HEK293 (cell line): Measurements from ENCODE around the gene HTT.

Experiments
- CTCF ChIA-PET: fragments of 350-600 bp; formaldehyde crosslinking; extraction: SDS; loops from one replicate; lab custom pipeline; 2021; ENCODE audit warnings: antibody characterized with exemption; lab: Yijun Ruan, JAX
- POLR2A ChIA-PET: fragments of 300-600 bp; formaldehyde crosslinking; extraction: SDS; loops from one replicate; lab custom pipeline; 2020; ENCODE audit warnings: antibody characterized with exemption, inconsistent platforms; lab: Yijun Ruan, JAX
- H3K27ac ChIP-seq: fragments of 200-500 bp; sonication (Bioruptor generic); 2 replicates; pipeline ENCODE4 v1.5.1; 2014; ENCODE audit warnings: low read depth, low read length, control low read depth, inconsistent platforms; ENCODE audit errors: extremely low read depth
- H3K36me3 ChIP-seq, 2 experiments: fragments of 200-500 bp in 1 of 2; sonication (Bioruptor generic) in 1 of 2; 1 replicate in 1 of 2; 2 replicates in 1 of 2; pipeline ENCODE4 v1.5.1; 2014 to 2017; ENCODE audit warnings: inconsistent platforms in 2 of 2, low read length in 2 of 2; ENCODE audit not compliant: control insufficient read depth in 2 of 2, insufficient read depth in 1 of 2
- H3K4me1 ChIP-seq: fragments of 200-500 bp; sonication (Bioruptor generic); 2 replicates; pipeline ENCODE4 v1.5.1; 2014; ENCODE audit warnings: mild to moderate bottlenecking, low read length, inconsistent platforms; ENCODE audit not compliant: control insufficient read depth, insufficient read depth
- H3K4me3 ChIP-seq: 2 replicates; pipeline ENCODE4 v1.5.1; 2011; ENCODE audit warnings: low read depth, mild to moderate bottlenecking, control low read depth, low read length, moderate library complexity
- H3K9me3 ChIP-seq: fragments of 200-500 bp; sonication (Bioruptor generic); 2 replicates; pipeline ENCODE4 v1.5.1; 2014; ENCODE audit warnings: low read depth, low read length, inconsistent platforms; ENCODE audit not compliant: control insufficient read depth, insufficient read depth
- AEBP2 ChIP-seq: fragments of 450-650 bp; formaldehyde crosslinking; IDR thresholded peaks from 2 replicates; pipeline ENCODE4 v1.5.1; 2016; ENCODE audit warnings: missing biosample characterization, missing genetic modification characterization, borderline replicate concordance
- ZBTB1 ChIP-seq: fragments of 450-650 bp; formaldehyde crosslinking; IDR thresholded peaks from 2 replicates; pipeline ENCODE4 v1.5.1; 2016; ENCODE audit warnings: missing biosample characterization, missing genetic modification characterization
- ZNF140 ChIP-seq: fragments of 450-650 bp; formaldehyde crosslinking; IDR thresholded peaks from 2 replicates; pipeline ENCODE4 v1.5.1; 2016; ENCODE audit warnings: missing biosample characterization, missing genetic modification characterization
- ZNF146 ChIP-seq: fragments of 450-650 bp; formaldehyde crosslinking; IDR thresholded peaks from 2 replicates; pipeline ENCODE4 v1.5.1; 2016; ENCODE audit warnings: missing biosample characterization, missing genetic modification characterization
- ZNF211 ChIP-seq: fragments of 450-650 bp; formaldehyde crosslinking; IDR thresholded peaks from 2 replicates; pipeline ENCODE4 v1.5.1; 2016; ENCODE audit warnings: low read depth, missing biosample characterization, missing genetic modification characterization
- ZNF248 ChIP-seq: fragments of 450-650 bp; formaldehyde crosslinking; IDR thresholded peaks from 2 replicates; pipeline ENCODE4 v1.5.1; 2017; ENCODE audit warnings: missing biosample characterization, missing genetic modification characterization
- ZNF26 ChIP-seq: fragments of 450-650 bp; formaldehyde crosslinking; IDR thresholded peaks from 2 replicates; pipeline ENCODE4 v1.5.1; 2016; ENCODE audit warnings: missing biosample characterization, missing genetic modification characterization
- ZNF266 ChIP-seq: fragments of 450-650 bp; formaldehyde crosslinking; IDR thresholded peaks from 2 replicates; pipeline ENCODE4 v1.5.1; 2016; ENCODE audit warnings: missing biosample characterization, missing genetic modification characterization, low read depth
- ZNF366 ChIP-seq: fragments of 450-650 bp; formaldehyde crosslinking; conservative IDR thresholded peaks from 2 replicates; pipeline ENCODE4 v1.5.1; 2016; ENCODE audit warnings: missing biosample characterization, missing genetic modification characterization
- ZNF585B ChIP-seq: fragments of 450-650 bp; formaldehyde crosslinking; IDR thresholded peaks from 2 replicates; pipeline ENCODE4 v1.5.1; 2016; ENCODE audit warnings: missing biosample characterization, missing genetic modification characterization
- ZNF670 ChIP-seq: fragments of 450-650 bp; formaldehyde crosslinking; IDR thresholded peaks from 2 replicates; pipeline ENCODE4 v1.5.1; 2016; ENCODE audit warnings: missing biosample characterization, missing genetic modification characterization, low read depth
- ZNF677 ChIP-seq: fragments of 450-650 bp; IDR thresholded peaks from 2 replicates; pipeline ENCODE4 v1.5.0; 2018; ENCODE audit warnings: missing biosample characterization, mild to moderate bottlenecking, missing genetic modification characterization, moderate library complexity
- ZNF707 ChIP-seq: fragments of 450-650 bp; formaldehyde crosslinking; IDR thresholded peaks from 2 replicates; pipeline ENCODE4 v1.5.1; 2016; ENCODE audit warnings: missing biosample characterization, missing genetic modification characterization
- ZNF747 ChIP-seq: fragments of 450-650 bp; formaldehyde crosslinking; IDR thresholded peaks from 2 replicates; pipeline ENCODE4 v1.5.1; 2016; ENCODE audit warnings: missing biosample characterization, missing genetic modification characterization
- ZNF76 ChIP-seq: fragments of 450-650 bp; formaldehyde crosslinking; IDR thresholded peaks from 2 replicates; pipeline ENCODE4; 2016; ENCODE audit warnings: low read depth, missing biosample characterization, missing genetic modification characterization, borderline replicate concordance
- ZSCAN16 ChIP-seq: fragments of 450-650 bp; formaldehyde crosslinking; IDR thresholded peaks from 2 replicates; pipeline ENCODE4 v1.5.1; 2016; ENCODE audit warnings: missing biosample characterization, missing genetic modification characterization
- ZSCAN5A ChIP-seq: fragments of 450-650 bp; formaldehyde crosslinking; IDR thresholded peaks from 2 replicates; pipeline ENCODE4 v1.5.1; 2016; ENCODE audit warnings: missing biosample characterization, missing genetic modification characterization
- TF ChIP-seq, protein P1 (sequence below): fragments of 450-650 bp; formaldehyde crosslinking; optimal IDR thresholded peaks from 2 replicates; pipeline ENCODE3; 2016; ENCODE audit warnings: missing biosample characterization, mild to moderate bottlenecking, missing genetic modification characterization

Gene HTT

GRCh38 chr4:3213106-3213425, 138.6 kb downstream of the HTT start (continued):
- TF ChIP-seq ZNF670 = no peak
- no peak for TF ChIP-seq ZSCAN16
- TF ChIP-seq ZNF26 (tag by site-specific recombination) = no peak
- no peak for TF ChIP-seq ZNF266 (tag by site-specific recombination)
- TF ChIP-seq ZNF211 (tag by site-specific recombination) = no peak

GRCh38 chr4:3213661-3214250, 139.3 kb downstream of the HTT start:
- no peak overlapping the region for H3K4me3 ChIP-seq
- POLR2A ChIA-PET = no interaction called here
- CTCF ChIA-PET = interaction anchor here (0.6 kb wide), 1 partner anchor 1204 kb away, joined by 3 read pairs; no protein-coding TSS in a partner anchor

DNA sequence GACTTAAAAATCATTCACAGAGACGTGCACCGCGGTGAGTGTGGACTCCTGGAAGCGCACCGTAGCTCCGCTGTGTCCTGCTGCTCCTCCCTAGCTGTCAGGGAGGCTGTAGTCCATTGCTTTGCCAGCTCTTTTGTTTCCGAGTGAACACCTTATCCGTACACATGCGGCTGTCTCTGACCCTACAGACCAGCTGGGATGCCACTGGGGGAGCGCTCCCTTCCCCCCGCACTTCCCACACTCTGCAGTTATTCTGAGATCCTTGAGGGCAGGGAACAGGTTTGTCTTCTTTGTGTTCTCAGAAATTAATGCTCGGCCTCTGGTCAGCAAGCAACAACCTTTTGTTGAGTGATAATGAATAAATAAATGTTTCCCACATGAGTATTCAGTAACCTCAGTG, 140.8 kb downstream of the HTT start:
- POLR2A ChIA-PET = no interaction called here
- H3K36me3 ChIP-seq = peaks cover 0 to 86% of the 10 kb centered on the region in 2 experiments; a peak in 1 of 3 replicates
- TF ChIP-seq ZNF707 (tag by site-specific recombination) (no peak), ZNF248 (tag by site-specific recombination) (no peak), ZSCAN5A (no peak), ZNF146 (tag by site-specific recombination) (no peak), ZNF140 (no peak), ZNF266 (tag by site-specific recombination) (no peak), ZNF76 (tag by site-specific recombination) (no peak), ZBTB1 (tag by site-specific recombination) (no peak)
- TF ChIP-seq, protein P1, sequence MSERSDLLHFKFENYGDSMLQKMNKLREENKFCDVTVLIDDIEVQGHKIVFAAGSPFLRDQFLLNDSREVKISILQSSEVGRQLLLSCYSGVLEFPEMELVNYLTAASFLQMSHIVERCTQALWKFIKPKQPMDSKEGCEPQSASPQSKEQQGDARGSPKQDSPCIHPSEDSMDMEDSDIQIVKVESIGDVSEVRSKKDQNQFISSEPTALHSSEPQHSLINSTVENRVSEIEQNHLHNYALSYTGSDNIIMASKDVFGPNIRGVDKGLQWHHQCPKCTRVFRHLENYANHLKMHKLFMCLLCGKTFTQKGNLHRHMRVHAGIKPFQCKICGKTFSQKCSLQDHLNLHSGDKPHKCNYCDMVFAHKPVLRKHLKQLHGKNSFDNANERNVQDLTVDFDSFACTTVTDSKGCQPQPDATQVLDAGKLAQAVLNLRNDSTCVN = no peak

More at GRCh38 chr4:3213661-3214250, 139.3 kb downstream of the HTT start:
- H3K27ac ChIP-seq = no peak overlapping the region
- TF ChIP-seq ZNF366 (tag by site-specific recombination) = no peak
- TF ChIP-seq ZNF677 (tag by site-specific recombination) = no peak
- no peak for TF ChIP-seq ZNF747 (tag by site-specific recombination)
- no peak for TF ChIP-seq AEBP2 (tag by site-specific recombination)
- TF ChIP-seq ZNF26 (tag by site-specific recombination) = no peak
- no peak for TF ChIP-seq ZNF585B
- TF ChIP-seq ZNF211 (tag by site-specific recombination) = no peak
- H3K4me1 ChIP-seq = no peaks in the 10 kb centered on the region
- peaks cover 0 to 86% of the 10 kb centered on the region in 2 experiments; a peak in 1 of 3 replicates for H3K36me3 ChIP-seq
- H3K9me3 ChIP-seq = no peaks in the 10 kb centered on the region

More for the DNA sequence above, 140.8 kb downstream of the HTT start:
- no peaks in the 10 kb centered on the region for H3K4me1 ChIP-seq
- CTCF ChIA-PET = no interaction called here
- H3K9me3 ChIP-seq = no peaks in the 10 kb centered on the region
- no peak overlapping the region for H3K27ac ChIP-seq
- H3K4me3 ChIP-seq = no peak overlapping the region
